LoVo (cell line): ENCODE measurements around the gene BCAS3.

Experiments
- DNase-seq: peaks from one replicate; pipeline ENCODE4 v3.0.0-alpha.2; 2016; ENCODE audit warnings: low spot score

Gene BCAS3

DNA sequence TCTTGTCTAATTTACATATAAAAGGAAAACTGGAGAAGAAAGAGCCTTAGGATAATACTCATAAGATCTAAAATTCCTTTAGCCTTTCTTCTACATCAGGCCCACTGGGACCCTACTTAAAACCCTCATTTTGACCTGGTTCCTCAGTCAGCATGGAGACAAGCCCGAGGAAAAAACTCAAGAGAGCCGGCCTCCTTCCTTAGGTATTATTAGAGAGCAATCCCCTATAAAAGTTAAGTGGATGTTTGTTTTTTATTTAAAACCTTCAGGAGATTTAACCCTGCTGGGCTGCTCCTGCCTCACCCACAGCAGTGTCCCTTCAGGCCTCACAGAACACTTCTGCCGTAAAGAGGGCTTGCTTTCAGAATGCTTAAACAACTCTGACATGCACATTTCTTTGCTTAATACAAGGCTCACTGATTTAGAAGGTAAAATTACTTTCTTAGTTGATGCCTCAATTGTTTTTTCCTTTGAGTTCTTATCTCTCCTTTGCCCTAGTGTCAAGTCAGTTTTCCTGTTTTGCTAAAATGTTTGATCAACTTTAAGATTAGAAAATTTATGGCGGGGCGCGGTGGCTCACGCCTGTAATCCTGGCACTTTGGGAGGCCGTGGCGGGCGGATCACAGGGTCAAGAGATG is 576.4 kb downstream of the BCAS3 start:
- DNase-seq, result peak; percentile 45

DNA sequence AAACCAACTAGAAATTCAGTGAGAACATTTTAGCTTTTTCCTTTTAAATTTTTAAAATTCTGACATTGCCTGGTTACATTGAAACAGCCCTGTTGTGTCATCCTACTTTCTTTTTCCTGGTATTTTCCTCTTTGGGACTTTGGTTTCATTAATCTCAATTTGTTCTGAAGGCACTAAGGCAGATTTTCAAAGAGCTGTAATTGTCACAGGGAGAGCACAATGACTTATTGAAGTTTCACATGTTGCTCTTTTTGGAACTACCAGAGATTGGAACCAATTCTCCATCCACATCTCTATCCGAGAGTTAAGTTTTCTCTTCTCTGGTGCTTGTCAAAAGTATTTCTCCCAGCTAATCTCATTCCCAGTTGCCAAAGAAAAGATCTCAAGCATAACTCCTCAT is 577.3 kb downstream of the BCAS3 start:
- no peak for DNase-seq

DNA sequence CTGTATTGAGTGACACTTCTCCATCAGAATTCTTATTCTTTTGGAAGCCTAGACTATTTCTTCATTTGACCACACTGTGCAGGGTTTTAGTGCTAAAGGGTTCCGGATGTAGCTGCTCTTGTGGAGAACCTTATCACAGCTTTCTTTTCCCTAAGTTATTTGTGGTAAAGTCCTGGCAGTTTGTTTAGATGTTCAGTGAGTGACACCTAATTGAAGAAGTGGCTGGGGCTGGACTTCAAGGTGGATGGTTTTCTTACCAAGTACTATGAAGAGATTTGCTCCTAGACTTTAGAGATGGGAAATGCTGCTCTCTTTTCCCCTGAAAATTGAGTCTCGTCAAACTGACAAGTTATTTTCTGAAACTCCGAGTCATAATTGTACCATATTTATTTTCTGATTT is 578.0 kb downstream of the BCAS3 start:
- no peak for DNase-seq

DNA sequence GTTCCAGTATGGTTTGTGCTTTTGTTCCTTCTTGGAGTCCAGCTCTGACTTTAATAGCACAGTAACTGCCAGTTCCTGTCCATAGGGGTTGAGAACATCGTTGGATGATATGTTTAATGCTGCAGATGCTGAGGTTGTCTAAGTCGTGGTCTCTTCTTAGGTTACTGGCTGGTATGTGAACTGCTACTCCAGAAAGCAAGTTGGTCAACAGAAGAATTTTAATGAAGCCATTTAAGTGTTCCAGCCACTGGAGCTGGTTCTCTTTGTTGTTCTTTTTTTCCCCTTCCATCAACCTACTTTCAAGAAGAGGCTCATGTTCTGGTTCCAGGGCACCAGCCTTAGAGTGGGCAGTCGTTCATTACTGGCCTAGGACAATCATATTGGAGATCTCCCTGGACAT is 581.7 kb downstream of the BCAS3 start:
- DNase-seq, result no peak

DNA sequence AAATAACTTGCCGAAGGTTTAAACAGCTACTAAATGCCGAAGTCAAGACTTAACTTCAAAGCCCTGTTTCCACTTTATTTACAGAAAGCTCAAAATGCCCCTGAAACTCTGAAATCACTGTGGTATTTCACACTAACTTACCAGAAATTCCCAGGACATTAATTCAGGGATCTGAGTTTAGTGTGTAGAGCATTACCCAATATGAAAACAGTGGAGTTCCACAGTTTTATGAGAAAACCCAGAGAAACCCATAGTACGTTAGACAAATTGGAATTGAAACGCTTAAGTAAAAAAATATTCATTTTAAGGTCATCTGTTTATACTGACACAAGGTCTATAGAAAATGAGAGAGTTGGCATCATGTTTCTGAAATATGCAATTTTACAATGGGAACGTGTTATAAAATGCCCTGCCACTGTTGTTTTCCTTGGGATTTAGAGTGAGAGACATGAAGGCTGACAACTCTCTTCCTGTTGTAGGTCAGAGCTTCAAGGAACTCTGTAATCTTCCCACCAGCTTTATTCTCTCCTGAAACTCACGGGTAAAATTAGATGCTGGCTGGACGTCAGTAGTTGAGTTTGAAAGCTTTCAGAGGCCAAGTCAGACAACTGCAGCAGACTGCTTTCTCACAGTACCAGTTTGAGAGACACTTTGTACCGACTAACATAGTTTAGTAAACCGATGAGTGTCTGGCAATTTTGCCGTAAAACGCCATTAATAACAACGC is 582.6 kb downstream of the BCAS3 start:
- no peak for DNase-seq

DNA sequence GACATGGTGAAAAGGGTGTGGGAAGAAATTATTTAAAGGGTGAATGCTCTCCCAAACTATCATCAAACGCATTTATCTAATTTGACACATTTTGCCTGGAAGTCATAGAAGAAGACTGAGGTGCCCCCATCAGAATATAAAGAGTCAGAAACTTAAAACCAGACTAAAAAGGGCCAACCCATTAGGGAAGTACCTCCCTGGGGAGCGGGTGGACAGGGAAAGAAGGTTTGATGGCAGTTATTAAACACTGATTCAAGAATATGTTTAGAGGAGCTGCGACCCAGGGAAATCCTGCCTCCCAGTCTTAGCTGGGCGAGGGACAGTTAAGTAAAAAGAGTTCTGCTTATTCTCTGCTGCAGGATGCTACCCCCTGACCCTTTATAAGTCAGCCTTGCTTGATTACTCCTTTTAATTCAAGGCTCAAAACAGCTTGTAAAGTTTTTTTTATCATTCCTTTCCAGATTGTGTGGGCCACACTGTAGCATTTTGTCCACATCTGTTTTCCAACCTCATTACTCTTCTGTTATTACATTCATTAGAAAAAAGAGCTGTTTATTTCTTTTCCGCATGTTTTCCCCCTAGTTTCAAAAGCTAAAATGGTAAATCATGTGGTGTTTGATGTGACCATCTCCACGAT is 583.5 kb downstream of the BCAS3 start:
- DNase-seq, result no peak

DNA sequence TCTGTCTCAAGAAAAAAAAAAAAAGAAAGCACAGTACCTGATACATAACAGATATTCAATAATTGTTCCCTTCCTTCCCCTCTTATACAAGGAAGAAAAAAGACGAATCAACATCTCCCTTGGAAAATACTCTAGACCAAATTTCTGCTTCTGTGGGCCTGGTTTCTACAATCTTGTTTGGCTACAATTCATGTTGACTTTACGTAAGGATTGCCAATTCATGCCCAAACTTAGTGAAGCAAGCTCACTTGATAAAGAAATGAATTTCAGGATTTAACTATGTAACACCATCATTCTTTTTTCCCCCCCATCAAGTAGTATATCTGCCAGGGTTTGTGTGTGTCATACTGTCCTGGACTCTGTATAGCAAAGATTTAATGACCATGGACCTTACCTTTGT is 587.7 kb downstream of the BCAS3 start:
- no peak for DNase-seq

DNA sequence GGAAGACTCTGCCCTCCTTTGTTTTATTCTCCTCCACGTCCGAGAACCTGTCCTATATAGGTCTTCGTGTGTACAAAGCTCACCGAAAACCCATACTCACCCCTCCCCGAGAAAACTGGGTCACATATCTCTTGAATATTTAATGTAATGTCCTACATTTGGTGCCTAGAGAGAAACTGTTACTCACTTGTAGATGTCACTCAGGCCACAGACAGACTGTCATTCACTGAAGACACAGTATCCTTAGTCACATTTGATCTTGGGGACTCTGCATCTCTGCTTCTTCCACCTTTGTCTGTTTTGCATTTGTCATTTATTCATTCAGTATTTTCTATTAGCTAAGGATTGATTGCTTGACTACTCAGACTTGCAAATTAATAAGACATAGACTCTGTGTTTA is 590.2 kb downstream of the BCAS3 start:
- no peak for DNase-seq

DNA sequence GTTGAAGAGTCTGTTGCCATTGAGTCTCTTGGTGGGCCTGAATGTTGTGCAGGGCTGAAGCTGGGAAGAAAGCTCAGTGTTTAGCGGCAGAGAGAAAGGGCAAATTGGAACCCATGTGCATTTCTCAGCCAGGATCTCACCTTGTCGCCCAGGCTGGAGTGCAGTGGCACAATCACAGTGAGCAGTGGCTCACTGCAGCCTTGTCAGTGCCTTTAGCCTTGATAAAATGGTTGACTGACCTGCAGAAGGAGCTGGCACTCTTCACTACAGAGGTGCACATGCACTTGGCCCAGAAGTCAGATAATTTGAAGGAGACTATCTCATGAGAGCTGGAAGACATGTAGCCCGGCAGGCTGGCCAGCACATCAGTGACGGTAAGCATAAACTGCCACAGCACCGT is 597.7 kb downstream of the BCAS3 start:
- DNase-seq, result no peak

DNA sequence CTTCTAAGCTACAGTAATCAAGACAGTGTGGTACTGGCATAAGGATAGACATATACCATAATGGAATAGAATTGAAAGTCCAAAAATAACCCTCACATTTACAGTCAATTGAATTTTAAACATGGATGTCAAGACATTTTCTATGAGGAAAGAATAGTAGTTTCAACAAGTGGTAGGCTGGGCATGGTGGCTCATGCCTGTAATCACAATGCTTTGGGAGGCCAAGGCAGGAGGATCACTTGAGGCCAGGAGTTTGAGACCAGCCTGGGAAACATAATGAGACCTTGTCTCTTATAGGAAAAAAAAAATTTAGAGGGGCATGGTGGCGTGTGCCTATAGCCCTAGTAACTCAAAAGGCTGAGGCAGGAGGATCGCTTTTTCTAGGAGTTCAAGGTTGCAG is 599.2 kb downstream of the BCAS3 start:
- no peak for DNase-seq

DNA sequence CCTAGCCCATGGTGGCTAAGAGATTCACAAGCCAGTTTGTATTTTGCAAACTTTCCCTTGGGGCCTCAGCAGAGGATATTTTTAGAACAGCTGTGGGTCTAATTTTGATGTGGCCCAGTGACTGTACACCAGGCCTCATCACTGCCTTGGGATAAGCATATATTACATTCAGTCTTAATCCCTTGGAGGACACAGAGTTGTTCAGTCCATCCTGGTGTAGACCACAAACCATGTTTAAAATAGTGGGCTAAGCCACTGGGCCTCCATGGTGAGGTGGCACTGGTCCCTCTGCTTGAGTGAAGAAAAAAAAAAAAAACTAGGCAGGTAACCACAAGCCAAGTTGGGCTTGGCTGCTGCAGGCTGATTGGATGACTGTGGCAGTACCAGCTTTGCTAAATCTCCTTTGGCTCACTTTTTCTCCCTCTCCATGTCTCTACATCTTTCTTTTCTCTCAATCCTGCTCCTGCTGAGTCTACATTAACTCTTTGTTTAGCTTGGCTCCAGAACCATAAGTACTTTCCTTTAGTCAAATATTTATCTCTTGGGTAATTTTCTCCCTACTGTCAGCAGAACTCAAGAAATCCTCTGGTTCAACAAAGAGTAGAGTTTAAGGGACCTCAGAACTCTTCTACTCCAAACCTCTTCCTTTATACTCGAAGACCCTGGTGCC is 602.0 kb downstream of the BCAS3 start:
- DNase-seq, result no peak

DNA sequence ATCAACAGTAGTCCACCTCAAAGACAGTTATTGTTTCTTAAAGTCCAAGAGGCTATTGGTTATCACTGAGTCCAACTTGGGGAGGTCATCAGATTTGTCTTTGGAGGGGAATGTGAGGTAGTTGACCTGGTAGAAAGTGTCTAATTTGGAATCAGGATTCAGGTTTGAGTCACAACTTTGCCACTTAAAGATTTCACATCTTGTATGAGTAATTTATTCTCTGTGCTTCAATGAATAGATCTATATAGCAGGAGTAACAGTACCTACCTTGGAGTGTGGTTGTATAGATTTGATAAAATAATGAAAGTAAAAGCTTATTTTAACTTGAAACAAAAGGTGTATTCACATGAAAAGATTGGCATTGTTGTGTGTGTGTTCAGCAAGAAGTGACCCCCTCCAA is 602.7 kb downstream of the BCAS3 start:
- DNase-seq, result no peak

DNA sequence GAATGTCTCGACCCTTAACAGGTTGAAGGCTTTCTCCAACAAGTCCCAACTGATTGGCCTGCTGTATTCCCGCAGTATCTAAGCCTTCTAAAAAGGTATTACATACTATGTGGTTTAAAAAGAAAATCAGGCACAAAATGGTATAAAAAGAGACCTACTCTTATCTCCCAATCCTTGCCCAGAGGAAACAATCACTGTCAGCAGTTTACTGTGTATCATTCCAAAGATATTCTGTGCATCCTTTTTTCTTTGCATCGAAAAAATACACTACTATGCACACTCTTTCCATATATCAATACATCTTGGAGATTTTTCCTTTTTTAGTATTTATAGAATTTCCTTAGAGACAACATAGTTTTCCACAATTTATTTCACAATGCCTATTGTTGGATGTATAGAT is 603.2 kb downstream of the BCAS3 start:
- no peak for DNase-seq

DNA sequence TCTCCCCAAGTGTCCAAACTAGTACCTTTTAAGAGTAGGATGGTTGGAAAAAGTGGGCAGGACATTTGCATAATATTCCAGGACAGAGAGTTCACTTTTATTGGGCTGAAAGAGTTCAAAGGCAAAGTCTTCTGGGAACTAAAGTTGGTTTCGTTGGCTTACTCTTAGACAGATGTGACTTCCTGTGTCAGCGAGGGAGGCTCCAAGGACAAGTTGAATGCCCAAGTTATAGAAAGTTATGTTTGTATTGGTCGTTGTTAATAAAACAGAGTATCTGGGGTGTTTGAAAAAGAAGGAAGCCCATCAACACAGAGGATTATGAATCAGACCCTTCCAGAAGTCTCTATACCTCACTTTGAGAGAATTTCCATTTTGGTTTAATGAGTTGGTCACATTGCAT is 604.7 kb downstream of the BCAS3 start:
- no peak for DNase-seq

DNA sequence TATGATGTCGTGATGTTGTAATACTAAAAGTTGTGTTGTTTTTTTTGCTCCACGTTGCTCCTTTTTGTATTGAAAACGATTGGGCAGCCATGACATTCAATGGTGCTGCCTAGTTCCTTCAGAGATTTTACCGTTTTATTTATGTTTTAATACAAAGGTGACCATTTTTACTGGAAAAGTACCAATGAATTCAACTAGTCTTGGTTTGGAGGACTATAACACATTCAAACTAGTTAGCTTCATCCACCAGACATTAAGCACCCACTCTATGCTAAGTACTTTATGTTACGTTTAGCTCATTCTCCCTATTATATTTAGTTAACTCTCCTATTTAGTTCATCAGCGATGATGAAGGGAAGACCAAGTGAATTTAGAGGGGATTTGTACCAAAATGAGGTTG is 605.4 kb downstream of the BCAS3 start:
- no peak for DNase-seq

DNA sequence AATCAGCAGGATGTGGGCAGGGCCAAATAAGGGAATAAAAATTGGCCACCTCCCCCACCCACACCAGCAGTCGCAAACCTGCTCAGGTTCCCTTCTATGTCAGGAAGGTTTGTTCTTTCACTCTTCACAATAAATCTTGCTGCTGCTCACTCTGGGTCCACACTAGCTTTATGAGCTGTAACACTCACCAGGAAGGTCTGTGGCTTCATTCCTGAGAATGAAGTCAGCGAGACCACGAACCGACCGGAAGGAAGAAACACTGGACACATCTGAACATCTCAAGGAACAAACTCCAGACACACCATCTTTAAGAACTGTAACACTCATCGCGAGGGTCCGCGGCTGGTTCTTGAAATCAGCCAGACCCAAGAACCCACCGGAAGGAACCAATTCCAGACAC is 606.5 kb downstream of the BCAS3 start:
- no peak for DNase-seq

DNA sequence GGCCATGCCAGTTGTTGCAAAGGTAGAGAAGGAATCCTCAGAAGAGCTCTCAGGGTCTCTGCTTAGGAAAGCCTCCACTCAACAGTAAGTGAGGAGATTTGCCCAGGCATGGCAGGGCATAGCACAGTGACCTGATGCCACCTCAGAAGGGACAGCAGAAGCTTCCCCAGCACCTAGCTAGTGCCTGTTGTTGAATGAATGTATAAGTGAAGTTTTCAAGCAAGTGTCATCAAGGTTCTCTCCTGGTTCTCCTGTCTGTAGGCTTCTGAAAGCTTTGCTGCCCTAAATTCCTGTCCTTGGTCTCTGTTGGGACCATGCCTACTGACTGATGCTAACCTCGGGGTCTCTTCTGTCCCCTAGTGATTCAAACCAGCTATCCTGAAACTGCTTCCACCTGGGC is 607.1 kb downstream of the BCAS3 start:
- DNase-seq, result no peak

DNA sequence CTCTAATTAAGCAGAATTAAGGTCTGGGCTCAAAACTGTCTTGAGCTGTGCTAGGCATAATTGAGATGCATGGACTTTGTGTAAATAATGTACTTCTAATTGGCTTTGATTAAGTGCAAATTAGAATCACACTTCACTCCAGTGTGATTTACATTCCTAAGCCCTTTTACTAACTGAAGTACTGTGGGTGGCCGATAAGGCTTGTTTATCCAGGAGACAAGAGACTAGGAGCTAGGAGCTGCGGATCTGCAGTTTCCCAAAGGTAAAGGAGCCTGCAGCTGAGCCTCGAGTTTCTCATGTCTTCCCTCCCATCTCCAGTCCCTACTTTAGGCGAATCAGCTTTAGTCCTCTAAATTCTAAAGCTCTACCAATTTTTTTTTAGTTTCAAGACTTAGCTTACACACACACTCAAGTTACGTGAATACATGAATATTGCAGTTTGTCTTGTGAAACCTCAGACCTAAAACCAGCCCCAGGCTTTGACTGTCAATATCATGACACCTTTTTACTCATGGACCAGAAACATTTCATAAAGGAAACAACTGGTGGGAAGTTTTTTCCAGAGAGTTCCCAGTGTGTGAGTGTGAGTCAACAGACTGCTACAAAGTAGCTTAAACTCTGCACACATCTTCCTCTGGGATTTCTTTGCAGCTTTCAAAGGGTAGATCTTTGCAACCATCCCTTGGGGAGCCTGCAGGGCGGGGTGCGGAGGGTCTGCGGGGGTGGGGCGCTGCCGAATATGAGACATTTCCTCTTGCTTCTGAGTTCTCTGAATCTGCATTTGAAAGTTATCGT is 608.1 kb downstream of the BCAS3 start:
- DNase-seq, result no peak

DNA sequence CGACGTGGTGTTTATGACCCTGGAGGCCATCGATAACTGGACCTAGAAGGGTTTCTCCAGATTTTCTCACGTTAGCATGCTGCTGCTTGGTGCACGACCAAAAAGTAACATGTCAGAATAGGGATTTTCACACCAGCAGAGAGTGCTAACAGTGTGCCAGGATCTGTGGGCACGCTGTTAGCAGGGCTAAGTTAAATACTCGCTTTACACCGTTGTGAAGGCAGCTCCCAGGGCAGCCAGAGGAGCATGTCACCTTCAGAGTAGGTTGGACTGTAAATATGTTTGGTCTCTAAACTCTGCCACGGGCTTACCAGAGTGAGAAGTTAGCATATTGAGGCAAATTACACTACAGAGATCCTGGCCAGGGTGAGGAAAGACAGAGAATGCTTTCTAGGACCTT is 608.8 kb downstream of the BCAS3 start:
- no peak for DNase-seq

DNA sequence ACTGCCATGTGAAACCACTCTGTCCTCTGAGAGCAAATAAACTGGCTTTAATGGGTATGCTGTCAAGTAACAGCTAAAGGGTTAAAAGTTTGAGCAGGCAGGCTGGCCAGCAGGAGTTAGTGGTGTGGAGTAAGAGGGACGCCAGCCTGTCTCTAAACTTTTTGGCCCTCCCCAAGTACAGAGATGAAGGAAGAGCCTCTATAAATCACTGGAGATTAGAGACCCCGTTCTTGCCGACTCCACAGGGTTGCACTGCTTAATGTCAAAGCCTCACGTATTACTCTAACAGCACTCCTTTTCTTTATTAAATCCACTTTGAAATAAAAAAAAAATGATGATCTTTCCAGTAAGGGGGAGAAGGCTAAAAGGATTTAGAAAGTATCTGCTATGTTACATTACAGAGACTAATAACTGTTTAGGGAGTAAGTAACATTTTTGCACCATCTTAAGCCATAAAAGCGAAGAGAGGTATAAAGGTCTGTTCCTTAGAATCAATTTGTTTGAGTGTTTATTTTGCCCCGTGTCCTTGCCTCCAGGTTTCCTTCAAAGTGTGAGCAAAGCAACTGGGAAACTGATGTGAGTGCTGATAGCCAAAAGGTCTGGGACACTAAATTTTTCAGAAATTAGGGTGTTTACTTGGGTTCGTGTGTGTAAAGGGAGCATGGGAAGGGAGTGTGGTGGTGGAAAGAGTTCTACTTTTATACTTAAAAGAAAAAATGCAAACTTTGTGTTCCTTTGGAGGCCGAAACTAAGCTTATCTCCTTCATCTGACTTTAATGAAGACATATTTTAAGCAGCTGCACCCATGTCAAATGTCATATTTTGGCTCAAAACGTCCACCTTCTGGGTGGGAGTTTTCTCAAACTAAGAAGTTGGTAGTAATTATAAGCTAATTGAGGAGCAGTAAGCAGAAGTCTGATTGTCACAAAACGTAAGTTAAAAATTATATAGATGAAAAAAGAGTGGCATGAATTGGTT is 612.0 kb downstream of the BCAS3 start:
- DNase-seq, result no peak
